ENCODE measurements around the gene CERS4. TPM values are rescaled to one million over a fixed set of nuclear protein-coding genes. Genes with fewer than 3 reads are reported as not detected.

Gene CERS4
- total and polyA plus RNA-seq, 2 experiments from 2014 or later = 68.5 to 109 TPM

GRCh38 chr19:8257052-8257443, 47.9 kb downstream of the CERS4 start:
- H3K4me3 Mint-ChIP-seq = no peak overlapping the region
- Histone ChIP-seq H4K20me1 (replicated peaks; ENCODE audit: insufficient read depth) (peaks cover 5% of the 10 kb centered on the region; the same call in 1 of the 2 replicates), H3K27ac (ENCODE audit: low read depth) (no peak overlapping the region), H3K4me3 (no peak overlapping the region), H2AFZ (no peak overlapping the region), H3K9me2 (ENCODE audit: insufficient read depth) (no peaks in the 10 kb centered on the region), H3F3A (replicated peaks; ENCODE audit: low read depth) (peaks cover 25% of the 10 kb centered on the region), H3K27me3 (ENCODE audit: insufficient read depth) (no peaks in the 10 kb centered on the region), H3K36me3 (ENCODE audit: insufficient read depth) (peaks cover 14% of the 10 kb centered on the region; the same call in 1 of the 2 replicates), H3K4me2 (no peak overlapping the region), H3K79me2 (replicated peaks; ENCODE audit: insufficient read depth) (no peaks in the 10 kb centered on the region), H3K4me1 (ENCODE audit: insufficient read depth) (0 out of 2 replicates have a peak, but pooled peaks cover 6% of the 10 kb centered on the region)
- H3K36me3 Mint-ChIP-seq (ENCODE audit: low read depth) = peaks cover 54% of the 10 kb centered on the region
- TF ChIP-seq CREB1 (CRISPR knock-in tag; IDR thresholded peaks at IDR 0.05; ENCODE audit: low read depth) = no peak
- no peak for TF ChIP-seq POLR2AphosphoS5 (IDR thresholded peaks at IDR 0.05; ENCODE audit: low read depth)
- no peak for TF ChIP-seq REST (IDR thresholded peaks at IDR 0.05; ENCODE audit: unreplicated experiment)
- no peak for TF ChIP-seq EZH2 (IDR thresholded peaks at IDR 0.05; ENCODE audit: low read depth, unreplicated experiment)
- TF ChIP-seq JUNB (IDR thresholded peaks at IDR 0.05; ENCODE audit: unreplicated experiment) = no peak
- no peak for TF ChIP-seq STAT1 (IDR thresholded peaks at IDR 0.05; ENCODE audit: unreplicated experiment)
- no peak for TF ChIP-seq ZNF462 (CRISPR knock-in tag; IDR thresholded peaks at IDR 0.05)
- no peak for TF ChIP-seq ETS1 (IDR thresholded peaks at IDR 0.05)
- no peak for TF ChIP-seq ZNF114 (CRISPR knock-in tag; IDR thresholded peaks at IDR 0.05)
- TF ChIP-seq, protein P1, sequence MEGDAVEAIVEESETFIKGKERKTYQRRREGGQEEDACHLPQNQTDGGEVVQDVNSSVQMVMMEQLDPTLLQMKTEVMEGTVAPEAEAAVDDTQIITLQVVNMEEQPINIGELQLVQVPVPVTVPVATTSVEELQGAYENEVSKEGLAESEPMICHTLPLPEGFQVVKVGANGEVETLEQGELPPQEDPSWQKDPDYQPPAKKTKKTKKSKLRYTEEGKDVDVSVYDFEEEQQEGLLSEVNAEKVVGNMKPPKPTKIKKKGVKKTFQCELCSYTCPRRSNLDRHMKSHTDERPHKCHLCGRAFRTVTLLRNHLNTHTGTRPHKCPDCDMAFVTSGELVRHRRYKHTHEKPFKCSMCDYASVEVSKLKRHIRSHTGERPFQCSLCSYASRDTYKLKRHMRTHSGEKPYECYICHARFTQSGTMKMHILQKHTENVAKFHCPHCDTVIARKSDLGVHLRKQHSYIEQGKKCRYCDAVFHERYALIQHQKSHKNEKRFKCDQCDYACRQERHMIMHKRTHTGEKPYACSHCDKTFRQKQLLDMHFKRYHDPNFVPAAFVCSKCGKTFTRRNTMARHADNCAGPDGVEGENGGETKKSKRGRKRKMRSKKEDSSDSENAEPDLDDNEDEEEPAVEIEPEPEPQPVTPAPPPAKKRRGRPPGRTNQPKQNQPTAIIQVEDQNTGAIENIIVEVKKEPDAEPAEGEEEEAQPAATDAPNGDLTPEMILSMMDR (conservative IDR thresholded peaks at IDR 0.05; ENCODE audit: low read depth in 2 of 2) = no peak
- TF ChIP-seq NANOG (IDR thresholded peaks at IDR 0.05; ENCODE audit: borderline replicate concordance) = no peak
- TF ChIP-seq ZNF331 (CRISPR knock-in tag; IDR thresholded peaks at IDR 0.05; ENCODE audit: low read depth) = no peak
- TF ChIP-seq EZH2phosphoT487 (IDR thresholded peaks at IDR 0.05; ENCODE audit: unreplicated experiment) = no peak
- DNase-seq (ENCODE audit: low spot score) (peak; percentile 81), ATAC-seq (peak; percentile 41)
- no peak overlapping the region for H3K27ac Mint-ChIP-seq
- H3K27me3 Mint-ChIP-seq (ENCODE audit: insufficient read depth, low read depth, poor library complexity) = peaks cover 7% of the 10 kb centered on the region
- H3K9me3 Mint-ChIP-seq = no peaks in the 10 kb centered on the region
- peaks cover 17% of the 10 kb centered on the region for H3K4me1 Mint-ChIP-seq
